ENCODE measurements around the gene SEC16A.

SEC16A gene

DNA sequence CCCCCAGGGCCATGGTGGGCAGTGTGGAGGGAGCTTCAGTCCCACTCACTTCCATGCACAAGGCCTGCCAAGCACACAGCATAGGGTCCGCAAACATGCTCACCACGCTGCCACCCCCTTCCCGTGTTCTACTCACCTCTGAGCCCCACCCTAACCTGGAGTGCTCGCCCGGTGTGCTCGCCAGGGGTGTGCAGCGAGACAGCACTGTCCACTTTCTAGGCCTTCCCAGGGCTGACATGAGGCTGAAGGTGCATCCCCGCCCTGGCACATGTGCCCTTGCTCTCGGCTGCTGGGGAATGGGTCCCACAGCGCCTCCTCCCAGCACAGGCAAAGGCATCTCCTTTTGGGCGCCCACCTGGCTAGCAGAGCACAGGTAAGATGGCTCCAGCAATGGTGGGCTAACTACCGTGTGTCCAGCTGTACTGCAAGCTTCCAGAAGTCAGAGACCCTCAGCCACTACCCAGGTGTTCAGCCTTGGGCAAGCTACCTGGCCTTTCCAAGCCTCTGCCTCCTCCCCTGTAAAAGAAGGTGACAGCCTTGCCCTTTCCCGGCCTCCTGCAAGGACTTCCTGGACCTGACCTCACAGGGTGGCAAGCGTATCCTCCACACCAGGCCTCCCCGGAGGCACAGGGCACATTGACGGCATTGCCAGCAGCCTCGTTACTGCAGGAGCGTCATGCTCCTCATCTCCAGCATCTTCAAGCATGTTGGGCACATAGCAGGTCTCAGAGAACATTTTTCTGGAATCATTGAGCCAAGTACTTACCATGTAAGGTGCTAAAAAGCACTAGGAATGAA, 4.2 kb upstream of the SEC16A start:
- DNase-seq = no peak

GRCh38 chr9:136486131-136486530, 3.3 kb upstream of the SEC16A start:
- DNase-seq = no peak

DNA sequence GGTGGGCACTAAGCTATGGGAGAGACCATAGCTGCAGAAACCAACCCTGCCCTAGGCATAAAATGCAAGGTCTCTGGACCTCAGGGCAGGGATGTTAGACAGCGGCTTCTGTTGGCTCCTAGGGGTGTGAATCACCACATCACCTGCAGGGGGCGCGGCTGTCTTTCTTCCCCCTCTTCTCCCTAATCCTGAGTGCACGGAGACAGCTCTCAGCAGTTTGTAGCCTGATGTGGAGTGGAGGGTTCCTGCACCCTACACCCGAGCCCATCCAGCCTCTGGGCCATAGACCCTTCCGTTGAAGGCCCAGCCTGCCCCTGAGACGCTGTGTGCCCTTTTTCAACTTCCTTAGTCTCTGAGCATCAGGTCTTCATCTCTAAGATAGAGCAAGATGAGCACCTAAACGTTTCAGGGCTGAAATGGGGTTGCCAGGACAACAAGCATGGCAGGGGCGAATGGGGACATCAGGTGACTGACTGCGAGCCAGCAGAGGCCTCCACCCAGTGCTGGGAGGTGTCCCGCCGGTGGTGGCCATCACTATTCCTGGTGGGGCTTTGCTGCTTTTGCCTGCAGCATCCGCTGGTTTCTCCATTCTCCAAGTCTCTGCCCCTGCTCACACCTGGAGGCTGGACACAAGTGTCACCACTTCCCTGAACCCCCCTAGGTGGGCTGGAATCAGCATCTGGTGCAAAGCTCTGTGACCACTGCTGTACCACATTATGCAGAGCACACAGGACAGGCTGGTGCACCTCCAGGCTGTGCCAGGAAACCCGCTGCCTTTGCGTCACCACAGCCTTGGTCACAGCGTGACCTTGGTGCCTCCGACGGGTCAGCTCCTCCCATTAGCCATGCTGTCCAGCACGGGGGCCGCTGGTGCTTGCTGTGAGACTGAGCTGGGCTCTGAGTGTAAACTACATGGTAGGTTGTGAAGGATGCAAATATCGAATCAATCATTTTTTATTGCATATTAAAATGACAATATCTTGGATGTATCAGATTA, 2.5 kb upstream of the SEC16A start:
- DNase-seq = peak; percentile 87

GRCh38 chr9:136484153-136485048, 1.6 kb upstream of the SEC16A start:
- DNase-seq = peak; percentile 91

- DNase-seq = peak; percentile 95
Observed at GRCh38 chr9:136483589-136484152, 831 bp upstream of the SEC16A start.

DNA sequence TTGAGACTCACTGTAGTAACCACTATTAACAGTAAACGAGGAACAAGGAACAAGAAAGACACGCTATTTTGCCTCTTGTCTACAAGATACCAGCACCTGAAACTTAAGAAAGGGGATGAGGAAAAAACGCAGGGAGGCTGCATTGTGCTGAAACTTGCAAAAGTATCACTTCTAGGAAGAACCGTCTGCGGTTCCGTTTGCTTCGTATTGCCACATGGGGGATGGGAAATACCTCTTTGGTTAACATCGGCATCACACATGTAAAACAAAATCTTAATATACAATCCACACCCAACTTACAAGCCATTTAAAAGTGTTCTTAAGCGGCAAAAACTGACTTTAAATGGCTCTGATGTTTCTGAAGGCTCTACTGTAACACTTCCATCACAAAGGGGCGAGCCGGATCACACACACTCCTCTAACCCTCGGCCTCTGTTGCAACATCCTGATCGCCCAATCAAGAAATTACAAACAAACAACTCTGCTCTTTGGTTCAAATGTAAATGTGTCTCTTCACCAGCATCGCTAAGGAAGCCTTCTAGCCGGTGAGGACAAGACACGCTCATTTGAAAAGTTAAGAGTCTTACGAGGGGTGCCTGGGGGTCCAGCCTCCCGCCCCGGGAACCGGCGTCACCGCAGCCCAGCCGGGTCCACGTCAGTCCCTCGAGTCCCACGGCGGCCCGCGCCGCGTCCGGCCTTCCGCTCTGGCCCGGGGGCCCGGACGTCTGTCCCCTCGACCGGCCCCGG, 621 bp downstream of the SEC16A start:
- DNase-seq = peak; percentile 65

DNA sequence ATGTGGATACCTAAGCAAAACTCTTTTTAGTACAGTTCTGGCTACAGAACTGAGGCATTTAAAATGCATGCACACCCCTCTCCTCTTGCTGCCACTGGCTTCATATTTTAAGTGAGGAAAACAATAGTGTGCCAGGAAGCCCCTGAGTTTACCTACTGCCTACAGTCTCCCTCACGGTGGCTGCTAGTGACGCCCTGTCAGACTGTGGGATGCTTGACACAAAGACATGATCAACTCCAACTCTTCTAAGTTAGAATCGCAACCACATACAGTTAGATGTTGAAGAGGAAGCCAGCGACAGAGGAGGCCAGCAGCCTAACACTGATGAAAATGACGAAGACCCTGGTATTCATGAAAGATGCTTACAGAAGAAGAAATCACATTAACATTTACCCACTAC, 1.3 kb downstream of the SEC16A start:
- DNase-seq = no peak

- no peak for DNase-seq
Observed at GRCh38 chr9:136476369-136477150, 6.3 kb downstream of the SEC16A start.

DNA sequence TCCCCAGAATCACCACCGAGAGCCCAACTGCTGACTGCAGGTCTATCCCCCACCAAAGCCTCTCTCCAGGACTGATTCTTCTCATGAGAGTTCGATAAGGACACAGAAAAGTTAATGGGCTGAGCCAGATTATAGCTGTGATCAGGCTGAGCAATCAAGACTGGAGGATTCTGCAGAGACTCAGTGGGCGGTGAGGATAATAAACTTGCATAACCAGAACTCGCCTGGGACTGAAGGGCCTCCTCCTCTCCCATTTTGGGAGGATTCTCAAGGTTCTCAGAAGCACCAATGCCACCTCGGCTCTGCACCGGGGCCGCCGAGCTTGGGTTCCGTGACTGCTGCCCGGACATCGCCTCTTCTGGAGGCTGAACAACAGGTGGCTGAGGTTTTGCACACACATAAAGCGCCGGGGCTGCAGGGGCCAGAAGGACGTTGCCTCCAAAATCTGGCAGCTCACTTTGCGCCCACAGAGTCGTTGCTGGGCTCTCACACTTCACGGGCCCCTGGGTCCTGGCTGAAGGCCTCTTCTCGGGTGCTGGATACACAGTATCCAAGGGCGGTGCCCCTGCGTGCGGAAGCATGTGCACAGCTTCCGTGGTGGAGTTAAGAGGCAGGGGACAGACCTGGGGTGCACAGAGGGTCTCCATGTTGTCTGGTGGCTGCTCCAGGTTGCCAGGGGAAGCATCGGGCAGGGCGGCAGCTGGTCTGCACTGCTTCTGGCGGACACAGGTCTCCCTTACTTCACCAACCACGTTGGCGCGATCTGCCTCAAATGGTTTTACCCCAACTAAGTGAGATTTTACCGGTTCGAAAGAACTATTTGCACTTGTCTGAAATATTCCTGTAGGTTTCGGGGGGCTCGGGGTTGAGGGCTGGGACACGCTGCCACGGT, 7.6 kb downstream of the SEC16A start:
- no peak for DNase-seq

GRCh38 chr9:136474021-136474640, 8.7 kb downstream of the SEC16A start:
- DNase-seq = no peak

DNA sequence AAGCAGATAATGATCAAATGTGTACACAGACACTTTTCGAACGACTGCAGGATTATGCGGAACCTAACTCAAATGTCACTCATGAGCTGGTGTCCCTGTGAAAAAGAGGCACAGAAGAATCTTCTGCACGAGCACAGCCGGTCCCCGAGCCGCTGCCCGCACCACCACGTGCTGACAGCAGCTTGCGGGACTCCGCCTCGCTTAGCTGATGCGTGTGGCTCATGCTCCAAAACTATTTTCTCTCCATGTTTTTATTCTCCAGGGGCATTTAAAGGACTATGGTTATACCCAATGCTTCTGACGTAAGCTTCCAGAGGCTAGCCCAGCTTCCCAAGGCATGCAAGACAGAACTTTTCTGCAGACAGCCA, 9.5 kb downstream of the SEC16A start:
- DNase-seq = no peak

GRCh38 chr9:136472640-136473353, 10.0 kb downstream of the SEC16A start:
- no peak for DNase-seq

DNA sequence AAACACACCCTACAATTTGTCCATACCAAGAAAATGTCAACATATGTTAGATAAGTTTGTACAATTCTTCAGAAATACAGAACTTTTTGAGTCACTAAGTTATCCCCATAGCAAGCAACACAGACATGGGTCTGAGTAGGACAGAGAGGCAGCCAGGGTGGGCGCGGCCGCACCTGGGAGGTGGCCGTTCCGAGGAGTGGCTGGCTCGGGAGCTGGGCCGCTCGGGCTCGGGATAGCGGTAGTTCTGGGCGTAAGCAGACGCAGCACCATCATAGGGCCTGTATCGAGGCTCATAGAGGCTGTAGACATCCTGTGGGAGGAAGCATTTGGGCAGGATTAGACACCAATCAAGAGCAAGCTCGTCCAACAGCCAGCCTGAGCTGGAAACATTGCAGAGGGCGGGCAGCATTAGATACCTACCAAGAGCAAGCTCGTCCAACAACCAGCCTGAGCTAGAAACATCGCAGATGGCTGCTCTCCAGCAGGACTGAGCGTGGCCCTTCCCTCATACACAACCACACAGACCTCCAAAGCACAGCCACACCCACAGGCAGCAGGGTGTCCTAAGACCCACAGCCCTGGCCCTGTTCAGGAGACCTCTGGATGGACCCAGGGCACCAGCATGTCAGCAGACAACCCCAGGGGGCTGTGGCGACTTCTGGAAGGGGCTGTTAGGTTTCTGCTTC, 10.9 kb downstream of the SEC16A start:
- DNase-seq = no peak

DNA sequence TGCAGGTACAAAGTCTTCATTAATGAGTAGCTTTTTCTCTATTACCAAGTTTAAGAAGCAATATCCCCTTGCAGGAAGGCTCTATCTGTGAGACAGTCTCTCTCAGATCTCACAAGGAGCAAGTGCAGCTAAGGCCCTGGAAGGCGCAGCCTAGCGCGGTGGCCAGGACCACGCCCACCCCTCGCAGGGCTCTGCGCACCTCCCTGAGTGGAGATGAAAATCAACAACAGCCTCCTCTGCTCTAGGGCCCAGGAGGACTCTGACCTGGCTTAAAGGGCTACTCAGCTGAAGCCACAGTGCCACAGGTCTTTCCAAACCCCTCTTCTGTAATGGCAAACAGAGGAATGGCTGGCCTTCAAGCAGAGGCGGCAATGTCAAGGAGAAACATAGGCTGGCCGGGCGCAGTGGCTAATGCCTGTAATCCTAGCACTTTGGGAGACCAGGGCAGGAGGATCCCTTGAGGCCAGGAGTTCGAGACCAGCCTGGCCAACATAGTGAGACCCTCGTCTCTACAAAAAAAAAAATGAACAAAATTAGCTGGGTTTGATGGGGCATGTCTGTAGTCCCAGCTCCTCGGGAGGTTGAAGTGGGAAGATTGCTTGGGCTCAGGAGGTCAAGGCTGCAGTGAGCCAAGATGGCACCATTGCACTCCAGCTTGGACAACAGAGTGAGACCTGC, 11.9 kb downstream of the SEC16A start:
- DNase-seq = no peak

- no peak for DNase-seq
Observed at GRCh38 chr9:136470356-136470755, 12.5 kb downstream of the SEC16A start.

DNA sequence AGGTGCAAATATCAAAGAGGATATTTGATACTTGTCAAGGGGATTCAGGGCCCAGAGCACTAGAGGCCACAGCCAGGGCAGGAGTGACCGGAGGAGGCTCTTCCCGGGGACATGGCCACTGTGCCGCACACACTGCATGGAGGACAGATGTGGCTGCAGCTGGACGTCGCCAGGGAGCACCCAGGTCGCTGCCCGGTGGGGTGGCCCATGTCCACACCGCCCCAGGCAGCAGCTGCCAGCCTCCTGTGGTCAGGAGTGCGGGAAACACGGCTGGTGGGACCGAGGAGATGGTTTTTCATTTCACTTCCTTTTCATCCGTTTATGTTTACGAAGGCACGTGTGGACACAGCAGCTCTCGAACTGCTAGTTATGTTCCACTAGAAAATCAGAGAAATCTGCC, 15.1 kb downstream of the SEC16A start:
- DNase-seq = peak; percentile 36

DNA sequence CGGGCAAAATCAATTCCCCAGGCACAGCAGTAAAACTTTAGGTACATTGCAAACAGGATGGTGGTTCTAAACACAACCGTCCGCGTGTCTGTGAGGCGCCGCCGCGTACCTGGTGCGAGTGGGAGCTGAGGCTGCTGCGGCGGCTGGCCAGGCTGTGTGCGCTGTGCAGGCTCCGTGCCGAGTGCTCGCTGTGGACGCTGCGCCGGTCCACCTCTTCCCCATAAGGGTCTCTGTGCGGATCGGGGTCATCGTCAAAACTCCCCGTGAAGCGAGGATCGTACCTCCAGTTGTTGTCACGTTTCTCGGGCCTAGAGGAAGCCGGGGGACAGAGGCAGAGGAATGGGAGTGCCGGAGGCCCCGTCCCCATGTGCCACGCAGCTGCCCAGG, 16.7 kb downstream of the SEC16A start:
- DNase-seq = no peak

Measured in DMS53 (cell line).